GM19372 (cell line): ENCODE results near the gene SEMA6B.

Source experiments
- ATAC-seq: cut with Tn5 transposase; IDR thresholded peaks from one replicate; pipeline ENCODE4 v1.9.1; 2021; ENCODE audit warnings: mild to moderate bottlenecking, low read depth, moderate library complexity; ENCODE audit not compliant: unreplicated experiment

SEMA6B gene

GRCh38 chr19:4588291-4588761, 28.8 kb upstream of the SEMA6B start:
- ATAC-seq, result no peak

GRCh38 chr19:4587527-4587926, 28.0 kb upstream of the SEMA6B start:
- no peak for ATAC-seq

GRCh38 chr19:4586691-4587090, 27.2 kb upstream of the SEMA6B start:
- ATAC-seq, result no peak

GRCh38 chr19:4586245-4586644, 26.8 kb upstream of the SEMA6B start:
- ATAC-seq, result no peak

- ATAC-seq, result no peak
Observed at GRCh38 chr19:4585556-4585955, 26.1 kb upstream of the SEMA6B start.

GRCh38 chr19:4584670-4585460, 25.4 kb upstream of the SEMA6B start:
- ATAC-seq, result no peak

- no peak for ATAC-seq
Observed at GRCh38 chr19:4583961-4584669, 24.6 kb upstream of the SEMA6B start.

- no peak for ATAC-seq
Observed at GRCh38 chr19:4582980-4583842, 23.7 kb upstream of the SEMA6B start.

- ATAC-seq, result no peak
Observed at GRCh38 chr19:4581666-4582553, 22.4 kb upstream of the SEMA6B start.

GRCh38 chr19:4580961-4581665, 21.6 kb upstream of the SEMA6B start:
- ATAC-seq, result no peak

GRCh38 chr19:4580021-4580901, 20.8 kb upstream of the SEMA6B start:
- ATAC-seq, result no peak

- ATAC-seq, result no peak
Observed at GRCh38 chr19:4579389-4579788, 19.9 kb upstream of the SEMA6B start.

- ATAC-seq, result no peak
Observed at GRCh38 chr19:4578552-4579248, 19.2 kb upstream of the SEMA6B start.

GRCh38 chr19:4577020-4577782, 17.7 kb upstream of the SEMA6B start:
- ATAC-seq, result no peak

- no peak for ATAC-seq
Observed at GRCh38 chr19:4576016-4576933, 16.8 kb upstream of the SEMA6B start.
